ENCODE data around the gene UFD1. TPM values are rescaled to one million over a fixed set of nuclear protein-coding genes. Genes with fewer than 3 reads are reported as not detected.

UFD1 gene
- total and polyA plus RNA-seq, 2 of the 13 experiments (the other 11 are each of a cell fraction or from before 2014, with no cell fraction given) = 47.9 to 51.1 TPM

GRCh38 chr22:19479355-19480172 lies 571 bp upstream of the UFD1 start, which contains the start of gene CDC45 (continued):
- TF ChIP-seq ZNF891 (CRISPR knock-in tag; IDR thresholded peaks at IDR 0.05) = peak; percentile 82; the same call in 1 of the 2 replicates
- 0 out of 2 replicates have a peak, but pooled peaks have one; percentile 48 for TF ChIP-seq KLF13 (CRISPR knock-in tag; IDR thresholded peaks at IDR 0.05)
- TF ChIP-seq TOE1 (CRISPR knock-in tag; IDR thresholded peaks at IDR 0.05) = no peak
- peak; percentile 96 for TF ChIP-seq HMGXB3 (CRISPR knock-in tag; IDR thresholded peaks at IDR 0.05; ENCODE audit: borderline replicate concordance)
- no peak for TF ChIP-seq CBX1 (IDR thresholded peaks at IDR 0.05; ENCODE audit: low read depth)
- TF ChIP-seq POLR2AphosphoS2 (IDR thresholded peaks at IDR 0.05; ENCODE audit: low read depth, low read length) = no peak
- TF ChIP-seq ZNF280B (CRISPR knock-in tag; IDR thresholded peaks at IDR 0.05; ENCODE audit: borderline replicate concordance) = peak; percentile 73; the same call in 1 of the 2 replicates
- no peak for TF ChIP-seq NCOA5 (CRISPR knock-in tag; IDR thresholded peaks at IDR 0.05)
- TF ChIP-seq GABPB1 (CRISPR knock-in tag; IDR thresholded peaks at IDR 0.05) = peak; percentile 87
- TF ChIP-seq ZMAT3 (CRISPR knock-in tag; conservative IDR thresholded peaks at IDR 0.05) = 0 out of 2 replicates have a peak, but pooled peaks have one; percentile 34
- no peak for TF ChIP-seq ZNF710 (CRISPR knock-in tag; IDR thresholded peaks at IDR 0.05; ENCODE audit: borderline replicate concordance)
- no peak for TF ChIP-seq ZNF253 (CRISPR knock-in tag; IDR thresholded peaks at IDR 0.05; ENCODE audit: borderline replicate concordance)
- no peak for TF ChIP-seq FOXO1 (CRISPR knock-in tag; IDR thresholded peaks at IDR 0.05)
- TF ChIP-seq ZNF101 (CRISPR knock-in tag; IDR thresholded peaks at IDR 0.05; ENCODE audit: borderline replicate concordance, low read depth) = no peak
- TF ChIP-seq ZBTB20 (CRISPR knock-in tag; IDR thresholded peaks at IDR 0.05; ENCODE audit: borderline replicate concordance, low read depth) = no peak
- no peak for TF ChIP-seq ZNF224 (CRISPR knock-in tag; IDR thresholded peaks at IDR 0.05)
- no peak for TF ChIP-seq FOXA3 (CRISPR knock-in tag; IDR thresholded peaks at IDR 0.05)
- TF ChIP-seq IRF9 (CRISPR knock-in tag; IDR thresholded peaks at IDR 0.05; ENCODE audit: borderline replicate concordance) = no peak
- no peak for TF ChIP-seq DBP (CRISPR knock-in tag; IDR thresholded peaks at IDR 0.05; ENCODE audit: not compliant biosample characterization)

Data from HepG2 (cell line).